ENCODE results near the gene SAMD8.

GRCh38 chr10:75226656-75227055, 115.2 kb downstream of the SAMD8 start:
- TF ChIP-seq POLR2A (IDR thresholded peaks at IDR 0.05), result no peak
- TF ChIP-seq, protein P1, sequence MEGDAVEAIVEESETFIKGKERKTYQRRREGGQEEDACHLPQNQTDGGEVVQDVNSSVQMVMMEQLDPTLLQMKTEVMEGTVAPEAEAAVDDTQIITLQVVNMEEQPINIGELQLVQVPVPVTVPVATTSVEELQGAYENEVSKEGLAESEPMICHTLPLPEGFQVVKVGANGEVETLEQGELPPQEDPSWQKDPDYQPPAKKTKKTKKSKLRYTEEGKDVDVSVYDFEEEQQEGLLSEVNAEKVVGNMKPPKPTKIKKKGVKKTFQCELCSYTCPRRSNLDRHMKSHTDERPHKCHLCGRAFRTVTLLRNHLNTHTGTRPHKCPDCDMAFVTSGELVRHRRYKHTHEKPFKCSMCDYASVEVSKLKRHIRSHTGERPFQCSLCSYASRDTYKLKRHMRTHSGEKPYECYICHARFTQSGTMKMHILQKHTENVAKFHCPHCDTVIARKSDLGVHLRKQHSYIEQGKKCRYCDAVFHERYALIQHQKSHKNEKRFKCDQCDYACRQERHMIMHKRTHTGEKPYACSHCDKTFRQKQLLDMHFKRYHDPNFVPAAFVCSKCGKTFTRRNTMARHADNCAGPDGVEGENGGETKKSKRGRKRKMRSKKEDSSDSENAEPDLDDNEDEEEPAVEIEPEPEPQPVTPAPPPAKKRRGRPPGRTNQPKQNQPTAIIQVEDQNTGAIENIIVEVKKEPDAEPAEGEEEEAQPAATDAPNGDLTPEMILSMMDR (IDR thresholded peaks at IDR 0.05), result no peak

All from Peyer's patch (tissue), 4 donors.